ENCODE results near the gene SNRNP25. TPM values are rescaled to one million over a fixed set of nuclear protein-coding genes. Genes with fewer than 3 reads are reported as not detected.
A peak's percentile ranks its signal among the peaks of the same experiment; 100 is the strongest.

The SNRNP25 gene
- total RNA-seq, 1 donor from 2014 or later, result 30.6 TPM

GRCh38 chr16:92431-93339 lies 39.1 kb downstream of the SNRNP25 start:
- no peaks in the 10 kb centered on the region for H3K9me3 Mint-ChIP-seq (ENCODE audit: unreplicated experiment)
- H3K4me1 Mint-ChIP-seq (ENCODE audit: unreplicated experiment), result no peaks in the 10 kb centered on the region
- H3K36me3 Mint-ChIP-seq (ENCODE audit: low read depth, unreplicated experiment), result peaks cover 5% of the 10 kb centered on the region
- no peak for TF ChIP-seq CTCF (IDR thresholded peaks at IDR 0.05; ENCODE audit: unreplicated experiment)
- no peak overlapping the region for H3K4me3 Mint-ChIP-seq (ENCODE audit: unreplicated experiment)
- peaks cover 14% of the 10 kb centered on the region for H3K27me3 Mint-ChIP-seq (ENCODE audit: unreplicated experiment)
- H3K27ac Mint-ChIP-seq (ENCODE audit: unreplicated experiment), result peak overlapping the region; percentile 11
- no peak for DNase-seq (ENCODE audit: low spot score)

- peaks cover 14% of the 10 kb centered on the region for H3K27me3 Mint-ChIP-seq (ENCODE audit: unreplicated experiment)
- no peak overlapping the region for H3K4me3 Mint-ChIP-seq (ENCODE audit: unreplicated experiment)
Measured at GRCh38 chr16:94918-95265, 41.3 kb downstream of the SNRNP25 start.

GRCh38 chr16:96935-97381 lies 43.3 kb downstream of the SNRNP25 start:
- H3K9me3 Mint-ChIP-seq (ENCODE audit: unreplicated experiment), result no peaks in the 10 kb centered on the region
- H3K27me3 Mint-ChIP-seq (ENCODE audit: unreplicated experiment), result peaks cover 8% of the 10 kb centered on the region
- DNase-seq (ENCODE audit: low spot score), result peak; percentile 94
- TF ChIP-seq CTCF (IDR thresholded peaks at IDR 0.05; ENCODE audit: unreplicated experiment), result peak; percentile 97
- H3K36me3 Mint-ChIP-seq (ENCODE audit: low read depth, unreplicated experiment), result peaks cover 13% of the 10 kb centered on the region
- no peak overlapping the region for H3K4me3 Mint-ChIP-seq (ENCODE audit: unreplicated experiment)
- H3K27ac Mint-ChIP-seq (ENCODE audit: unreplicated experiment), result no peak overlapping the region
- no peaks in the 10 kb centered on the region for H3K4me1 Mint-ChIP-seq (ENCODE audit: unreplicated experiment)

More at GRCh38 chr16:94918-95265, 41.3 kb downstream of the SNRNP25 start:
- Mint-ChIP-seq H3K4me1 (ENCODE audit: unreplicated experiment) (no peaks in the 10 kb centered on the region), H3K9me3 (ENCODE audit: unreplicated experiment) (no peaks in the 10 kb centered on the region), H3K36me3 (ENCODE audit: low read depth, unreplicated experiment) (peaks cover 10% of the 10 kb centered on the region), H3K27ac (ENCODE audit: unreplicated experiment) (no peak overlapping the region)
- TF ChIP-seq CTCF (IDR thresholded peaks at IDR 0.05; ENCODE audit: unreplicated experiment), result no peak
- no peak for DNase-seq (ENCODE audit: low spot score)

GRCh38 chr16:97822-98221 lies 44.2 kb downstream of the SNRNP25 start:
- H3K36me3 Mint-ChIP-seq (ENCODE audit: low read depth, unreplicated experiment), result peaks cover 20% of the 10 kb centered on the region
- no peak overlapping the region for H3K4me3 Mint-ChIP-seq (ENCODE audit: unreplicated experiment)
- no peak overlapping the region for H3K27ac Mint-ChIP-seq (ENCODE audit: unreplicated experiment)
- H3K4me1 Mint-ChIP-seq (ENCODE audit: unreplicated experiment), result no peaks in the 10 kb centered on the region
- no peak for DNase-seq (ENCODE audit: low spot score)
- no peak for TF ChIP-seq CTCF (IDR thresholded peaks at IDR 0.05; ENCODE audit: unreplicated experiment)
- H3K27me3 Mint-ChIP-seq (ENCODE audit: unreplicated experiment), result peaks cover 7% of the 10 kb centered on the region
- H3K9me3 Mint-ChIP-seq (ENCODE audit: unreplicated experiment), result no peaks in the 10 kb centered on the region

GRCh38 chr16:100989-101388 lies 47.4 kb downstream of the SNRNP25 start:
- peaks cover 21% of the 10 kb centered on the region for H3K36me3 Mint-ChIP-seq (ENCODE audit: low read depth, unreplicated experiment)
- peaks cover 4% of the 10 kb centered on the region for H3K27me3 Mint-ChIP-seq (ENCODE audit: unreplicated experiment)
- H3K9me3 Mint-ChIP-seq (ENCODE audit: unreplicated experiment), result no peaks in the 10 kb centered on the region
- DNase-seq (ENCODE audit: low spot score), result no peak
- TF ChIP-seq CTCF (IDR thresholded peaks at IDR 0.05; ENCODE audit: unreplicated experiment), result no peak
- H3K27ac Mint-ChIP-seq (ENCODE audit: unreplicated experiment), result no peak overlapping the region
- H3K4me3 Mint-ChIP-seq (ENCODE audit: unreplicated experiment), result no peak overlapping the region
- no peaks in the 10 kb centered on the region for H3K4me1 Mint-ChIP-seq (ENCODE audit: unreplicated experiment)
